ENCODE results near the gene SPTSSA. TPM values are rescaled to one million over a fixed set of nuclear protein-coding genes. Genes with fewer than 3 reads are reported as not detected.
"Not testable (repeated sequence)": the region's sequence is repeated elsewhere in the genome, so short reads cannot be mapped to it uniquely, and the experiment has no call there.

Gene SPTSSA
- 12.9 and 13.2 TPM in 2 replicates for total RNA-seq

- H3K27me3 ChIP-seq (ENCODE audit: control insufficient read depth, insufficient read depth, low read length) = no peaks in the 10 kb centered on the region
- no peak for TF ChIP-seq CTCF (IDR thresholded peaks at IDR 0.05; ENCODE audit: insufficient read depth, low read length, severe bottlenecking)
- DNase-seq (ENCODE audit: low read depth) = peak; percentile 73
Measured at GRCh38 chr14:34462132-34462893, at the start of gene SPTSSA. Gene SPTSSA (minus strand): TSS chr14:34462240. CDS start chr14:34462207, 33 bp downstream.

GRCh38 chr14:34507884-34508283 is 45.8 kb upstream of the SPTSSA start:
- H3K36me3 ChIP-seq (ENCODE audit: control insufficient read depth, insufficient read depth, low read length) = no peaks in the 10 kb centered on the region
- DNase-seq (ENCODE audit: low read depth) (no peak), FAIRE-seq (no peak)
- H3K4me3 ChIP-seq (ENCODE audit: low read depth, low read length) = no peak overlapping the region
- no peak for TF ChIP-seq CTCF (IDR thresholded peaks at IDR 0.05; ENCODE audit: insufficient read depth, low read length, severe bottlenecking)
- H3K27me3 ChIP-seq (ENCODE audit: control insufficient read depth, insufficient read depth, low read length) = no peaks in the 10 kb centered on the region

More at GRCh38 chr14:34462132-34462893, at the start of gene SPTSSA:
- FAIRE-seq = no peak
- Histone ChIP-seq H3K36me3 (ENCODE audit: control insufficient read depth, insufficient read depth, low read length) (peaks cover 1% of the 10 kb centered on the region), H3K4me3 (ENCODE audit: low read depth, low read length) (peak within 1 kb of the TSS; percentile 62)

GRCh38 chr14:34507459-34507858 is 45.4 kb upstream of the SPTSSA start:
- Histone ChIP-seq H3K27me3 (ENCODE audit: control insufficient read depth, insufficient read depth, low read length) (no peaks in the 10 kb centered on the region), H3K4me3 (ENCODE audit: low read depth, low read length) (no peak overlapping the region), H3K36me3 (ENCODE audit: control insufficient read depth, insufficient read depth, low read length) (no peaks in the 10 kb centered on the region)
- FAIRE-seq (no peak), DNase-seq (ENCODE audit: low read depth) (no peak)
- TF ChIP-seq CTCF (IDR thresholded peaks at IDR 0.05; ENCODE audit: insufficient read depth, low read length, severe bottlenecking) = no peak

DNA sequence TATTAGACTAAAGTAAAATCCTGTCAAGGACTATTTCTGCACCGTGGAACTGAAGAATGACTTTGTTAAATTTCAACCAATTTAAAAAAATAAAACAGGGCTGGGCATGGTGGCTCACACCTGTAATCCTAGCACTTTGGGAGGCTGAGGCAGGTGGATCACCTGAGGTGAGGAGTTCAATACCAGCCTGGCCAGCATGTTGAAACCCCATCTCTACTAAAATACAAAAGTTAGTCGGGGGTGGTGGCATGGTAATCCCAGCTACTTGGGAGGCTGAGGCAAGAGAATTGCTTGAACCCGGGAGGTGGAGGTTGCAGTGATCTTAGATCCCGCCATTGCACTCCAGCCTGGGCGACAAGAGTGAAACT is 43.1 kb upstream of the SPTSSA start:
- DNase-seq (ENCODE audit: low read depth); H3K4me3 ChIP-seq (ENCODE audit: low read depth, low read length); H3K27me3 ChIP-seq (ENCODE audit: control insufficient read depth, insufficient read depth, low read length); FAIRE-seq; H3K36me3 ChIP-seq (ENCODE audit: control insufficient read depth, insufficient read depth, low read length): not testable (repeated sequence)

- not testable (repeated sequence) for FAIRE-seq; H3K27me3 ChIP-seq (ENCODE audit: control insufficient read depth, insufficient read depth, low read length); H3K4me3 ChIP-seq (ENCODE audit: low read depth, low read length); DNase-seq (ENCODE audit: low read depth); H3K36me3 ChIP-seq (ENCODE audit: control insufficient read depth, insufficient read depth, low read length)
Measured at GRCh38 chr14:34504027-34504426, 42.0 kb upstream of the SPTSSA start.

GRCh38 chr14:34502545-34503225 is 40.6 kb upstream of the SPTSSA start:
- Histone ChIP-seq H3K4me3 (ENCODE audit: low read depth, low read length) (no peak overlapping the region), H3K36me3 (ENCODE audit: control insufficient read depth, insufficient read depth, low read length) (no peaks in the 10 kb centered on the region), H3K27me3 (ENCODE audit: control insufficient read depth, insufficient read depth, low read length) (no peaks in the 10 kb centered on the region)
- DNase-seq (ENCODE audit: low read depth) (no peak), FAIRE-seq (no peak)
- TF ChIP-seq CTCF (IDR thresholded peaks at IDR 0.05; ENCODE audit: insufficient read depth, low read length, severe bottlenecking) = no peak

Data from bronchial epithelial cell (primary cell).